MCF 10A (cell line): ENCODE results near the gene BMERB1. TPM values are rescaled to one million over a fixed set of nuclear protein-coding genes. Genes with fewer than 3 reads are reported as not detected.

Experiments
- BruUV-seq: library from RNA; stranded (reverse); fragments of 400-500 nt; replicated peaks from 2 replicates; lab custom pipeline; 2021; lab: Mats Ljungman, UMichigan
- CTCF ChIA-PET: fragments of 300-600 bp; sonication (Branson Sonifier 250); formaldehyde crosslinking; extraction: SDS; loops from one replicate; lab custom pipeline; 2021; ENCODE audit warnings: antibody characterized with exemption, inconsistent platforms; lab: Yijun Ruan, JAX
- POLR2A ChIA-PET: fragments of 300-600, 350-650 bp; sonication (Branson Sonifier 250); formaldehyde crosslinking; extraction: SDS; loops from one replicate; lab custom pipeline; 2020; ENCODE audit warnings: antibody characterized with exemption, inconsistent platforms; lab: Yijun Ruan, JAX
- DNase-seq: peaks from one replicate; pipeline ENCODE4 v3.0.0-alpha.2; 2018; ENCODE audit not compliant: unreplicated experiment
- H3K27ac Mint-ChIP-seq: one replicate; pipeline ENCODE4 v1.8.0; 2022; ENCODE audit warnings: mild to moderate bottlenecking, low read depth, mixed read lengths; ENCODE audit not compliant: unreplicated experiment
- H3K27me3 Mint-ChIP-seq: one replicate; pipeline ENCODE4 v1.8.0; 2022; ENCODE audit warnings: mixed read lengths; ENCODE audit not compliant: insufficient read depth, unreplicated experiment
- H3K36me3 Mint-ChIP-seq: one replicate; pipeline ENCODE4 v1.8.0; 2022; ENCODE audit warnings: mild to moderate bottlenecking, moderate library complexity, mixed read lengths; ENCODE audit not compliant: insufficient read depth, unreplicated experiment
- H3K4me1 Mint-ChIP-seq: one replicate; pipeline ENCODE4 v1.8.0; 2022; ENCODE audit warnings: mixed read lengths; ENCODE audit not compliant: insufficient read depth, unreplicated experiment
- H3K4me3 Mint-ChIP-seq: one replicate; pipeline ENCODE4 v1.8.0; 2022; ENCODE audit warnings: mild to moderate bottlenecking, moderate library complexity, mixed read lengths; ENCODE audit not compliant: unreplicated experiment
- H3K9me3 Mint-ChIP-seq: one replicate; pipeline ENCODE4 v1.8.0; 2022; ENCODE audit warnings: mixed read lengths; ENCODE audit not compliant: unreplicated experiment
- CTCF ChIP-seq: fragments of 200-600 bp; IDR thresholded peaks from one replicate; pipeline ENCODE4 v1.8.0; 2022; ENCODE audit warnings: antibody characterized with exemption, mild to moderate bottlenecking; ENCODE audit not compliant: unreplicated experiment
- intact Hi-C: fragments of 100-400 bp; cut with micrococcal nuclease; formaldehyde crosslinking; loops from 2 replicates; pipeline ENCODE4 v1.14.1; 2022
- total RNA-seq: library from RNA; stranded (reverse); gene quantifications from 2 replicates; pipeline ENCODE4 v1.2.3, GENCODE V29; 2022

The BMERB1 gene
- total RNA-seq, 1 experiment from 2014 or later: 3.3 TPM

- ChIA-PET POLR2A (no interaction called here), CTCF (no interaction called here)
- DNase-seq: no peak
- H3K27ac Mint-ChIP-seq: no peak overlapping the region
- intact Hi-C loops: no loop called here
- H3K9me3 Mint-ChIP-seq: no peaks in the 10 kb centered on the region
- H3K4me3 Mint-ChIP-seq: no peak overlapping the region
- TF ChIP-seq CTCF: no peak
- peaks cover 6% of the 10 kb centered on the region for H3K36me3 Mint-ChIP-seq
- H3K27me3 Mint-ChIP-seq: peaks cover 14% of the 10 kb centered on the region
- no peaks in the 10 kb centered on the region for H3K4me1 Mint-ChIP-seq
- BruUV-seq: no TSS peak
These were observed 75.5 kb downstream of the BMERB1 start for GRCh38 chr16:15509593-15510535.

GRCh38 chr16:15510992-15511391, 76.6 kb downstream of the BMERB1 start:
- no TSS peak for BruUV-seq
- H3K27ac Mint-ChIP-seq: no peak overlapping the region
- H3K27me3 Mint-ChIP-seq: peaks cover 14% of the 10 kb centered on the region
- intact Hi-C loops: no loop called here
- TF ChIP-seq CTCF: no peak
- CTCF ChIA-PET: interaction anchor here (0.6 kb wide), 1 partner anchor 374 kb away, joined by 3 read pairs; no protein-coding TSS in a partner anchor
- POLR2A ChIA-PET: no interaction called here
- no peaks in the 10 kb centered on the region for H3K9me3 Mint-ChIP-seq
- H3K4me1 Mint-ChIP-seq: no peaks in the 10 kb centered on the region
- DNase-seq: no peak
- H3K4me3 Mint-ChIP-seq: no peak overlapping the region
- H3K36me3 Mint-ChIP-seq: peaks cover 6% of the 10 kb centered on the region

DNA sequence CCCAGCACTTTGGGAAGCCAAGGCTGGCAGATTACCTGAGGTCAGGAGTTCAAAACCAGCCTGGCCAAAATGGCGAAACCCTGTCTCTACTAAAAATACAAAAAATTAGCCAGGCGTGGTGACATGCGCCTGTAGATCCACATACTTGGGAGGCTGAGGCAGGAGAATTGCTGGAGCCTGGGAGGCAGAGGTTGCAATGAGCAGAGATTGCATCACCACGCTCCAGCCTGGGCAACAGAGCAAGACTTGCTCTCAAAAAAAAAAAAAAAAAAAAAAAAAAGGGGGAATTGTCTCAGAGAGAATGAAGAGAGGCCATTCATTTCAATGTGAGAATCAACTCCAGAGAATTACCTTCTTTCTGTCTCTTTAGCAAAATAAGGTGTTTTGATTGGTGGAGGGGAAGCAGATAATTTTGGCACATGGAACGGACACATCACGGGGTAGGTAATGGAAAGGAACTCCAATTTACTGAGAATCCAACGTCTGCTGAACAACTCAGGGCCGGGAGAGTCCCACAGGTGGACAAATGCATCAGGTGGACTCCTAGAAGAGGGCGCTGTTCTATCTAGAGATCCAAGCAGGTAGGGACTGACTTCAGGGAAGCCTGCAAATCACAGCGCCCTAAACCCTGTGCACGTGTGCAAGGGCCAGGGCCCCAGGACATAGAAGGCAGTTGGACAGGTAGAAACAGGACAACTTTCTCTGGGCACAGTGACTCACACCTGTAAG, 77.5 kb downstream of the BMERB1 start:
- Mint-ChIP-seq H3K4me1 (no peaks in the 10 kb centered on the region), H3K27me3 (peaks cover 7% of the 10 kb centered on the region), H3K9me3 (no peaks in the 10 kb centered on the region), H3K4me3 (no peak overlapping the region), H3K36me3 (peaks cover 6% of the 10 kb centered on the region), H3K27ac (no peak overlapping the region)
- CTCF ChIA-PET: no interaction called here
- POLR2A ChIA-PET: no interaction called here
- DNase-seq: no peak
- TF ChIP-seq CTCF: no peak
- intact Hi-C loops: no loop called here
- BruUV-seq: no TSS peak

DNA sequence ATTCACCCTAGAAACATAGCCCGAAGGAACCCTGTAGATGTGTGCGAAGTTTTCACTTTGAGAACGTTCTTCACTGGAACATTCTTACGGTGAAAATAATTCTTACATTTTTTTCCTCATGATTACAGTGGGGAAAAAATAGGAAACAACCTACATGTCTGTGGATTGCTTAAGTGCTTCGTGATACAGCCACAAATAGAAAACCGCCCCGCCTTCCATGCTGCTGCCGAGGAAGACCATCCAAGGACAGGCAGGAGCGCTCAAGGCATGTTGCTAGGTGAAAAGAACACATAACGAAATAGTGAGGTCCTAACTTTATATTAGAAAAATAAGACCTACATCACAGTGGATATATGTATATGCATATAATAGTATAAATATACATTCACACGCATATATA, 78.8 kb downstream of the BMERB1 start:
- no peak for TF ChIP-seq CTCF
- intact Hi-C loops: no loop called here
- BruUV-seq: no TSS peak
- H3K36me3 Mint-ChIP-seq: peaks cover 6% of the 10 kb centered on the region
- H3K4me1 Mint-ChIP-seq: no peaks in the 10 kb centered on the region
- no peaks in the 10 kb centered on the region for H3K9me3 Mint-ChIP-seq
- no peak for DNase-seq
- no peak overlapping the region for H3K27ac Mint-ChIP-seq
- H3K4me3 Mint-ChIP-seq: no peak overlapping the region
- ChIA-PET POLR2A (no interaction called here), CTCF (no interaction called here)
- no peaks in the 10 kb centered on the region for H3K27me3 Mint-ChIP-seq
